ENCODE measurements around the gene HOXC5.

HOXC5 gene

DNA sequence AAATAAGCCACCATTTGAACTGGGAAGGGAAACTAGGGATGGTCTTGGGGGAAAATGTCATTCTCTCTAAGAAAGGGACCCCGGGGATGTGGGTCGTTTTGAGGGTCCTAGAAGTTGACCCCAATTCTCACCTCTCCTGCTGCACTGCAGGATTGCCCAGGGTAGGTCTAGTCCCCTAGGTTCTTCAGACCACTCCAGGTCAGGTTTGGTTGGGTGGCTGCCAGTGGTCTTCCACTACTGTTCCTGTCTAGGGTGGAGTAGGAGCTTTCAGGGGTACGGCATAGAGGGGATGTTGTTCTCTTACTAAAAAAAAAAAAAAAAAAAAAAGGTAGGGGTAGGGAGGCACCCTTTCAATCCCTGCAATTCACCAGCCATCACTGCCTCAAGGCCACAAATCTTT lies 16.8 kb upstream of the HOXC5 start:
- Histone ChIP-seq H3K27me3 (replicated peaks; ENCODE audit: insufficient read depth, low read length) (peaks cover 83% of the 10 kb centered on the region), H3K36me3 (replicated peaks; ENCODE audit: insufficient read depth, low read length) (no peaks in the 10 kb centered on the region), H3K9me2 (replicated peaks; ENCODE audit: insufficient read depth, low read length) (no peaks in the 10 kb centered on the region), H3K4me1 (ENCODE audit: low read length) (no peaks in the 10 kb centered on the region), H3F3A (ENCODE audit: insufficient read depth, low read length) (no peaks in the 10 kb centered on the region), H3K9ac (ENCODE audit: low read length) (no peak overlapping the region), H4K20me1 (ENCODE audit: insufficient read depth, low read length) (no peaks in the 10 kb centered on the region), H3K27ac (ENCODE audit: low read length) (no peak overlapping the region), H3K4me3 (ENCODE audit: low read length) (no peak overlapping the region), H3K9me3 (replicated peaks; ENCODE audit: insufficient read depth, low read length) (no peaks in the 10 kb centered on the region), H2AFZ (ENCODE audit: low read length) (no peak overlapping the region), H3K4me2 (ENCODE audit: low read depth, low read length) (no peak overlapping the region), H3K79me2 (ENCODE audit: low read length) (no peaks in the 10 kb centered on the region)
- no peak for DNase-seq
- no peak for TF ChIP-seq EZH2 (optimal IDR thresholded peaks at IDR 0.05; ENCODE audit: low read depth, low read length)
- TF ChIP-seq EZH2phosphoT487 (IDR thresholded peaks at IDR 0.05; ENCODE audit: low read length): no peak
- TF ChIP-seq, protein P1, sequence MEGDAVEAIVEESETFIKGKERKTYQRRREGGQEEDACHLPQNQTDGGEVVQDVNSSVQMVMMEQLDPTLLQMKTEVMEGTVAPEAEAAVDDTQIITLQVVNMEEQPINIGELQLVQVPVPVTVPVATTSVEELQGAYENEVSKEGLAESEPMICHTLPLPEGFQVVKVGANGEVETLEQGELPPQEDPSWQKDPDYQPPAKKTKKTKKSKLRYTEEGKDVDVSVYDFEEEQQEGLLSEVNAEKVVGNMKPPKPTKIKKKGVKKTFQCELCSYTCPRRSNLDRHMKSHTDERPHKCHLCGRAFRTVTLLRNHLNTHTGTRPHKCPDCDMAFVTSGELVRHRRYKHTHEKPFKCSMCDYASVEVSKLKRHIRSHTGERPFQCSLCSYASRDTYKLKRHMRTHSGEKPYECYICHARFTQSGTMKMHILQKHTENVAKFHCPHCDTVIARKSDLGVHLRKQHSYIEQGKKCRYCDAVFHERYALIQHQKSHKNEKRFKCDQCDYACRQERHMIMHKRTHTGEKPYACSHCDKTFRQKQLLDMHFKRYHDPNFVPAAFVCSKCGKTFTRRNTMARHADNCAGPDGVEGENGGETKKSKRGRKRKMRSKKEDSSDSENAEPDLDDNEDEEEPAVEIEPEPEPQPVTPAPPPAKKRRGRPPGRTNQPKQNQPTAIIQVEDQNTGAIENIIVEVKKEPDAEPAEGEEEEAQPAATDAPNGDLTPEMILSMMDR (IDR thresholded peaks at IDR 0.05; ENCODE audit: low read length): no peak

DNA sequence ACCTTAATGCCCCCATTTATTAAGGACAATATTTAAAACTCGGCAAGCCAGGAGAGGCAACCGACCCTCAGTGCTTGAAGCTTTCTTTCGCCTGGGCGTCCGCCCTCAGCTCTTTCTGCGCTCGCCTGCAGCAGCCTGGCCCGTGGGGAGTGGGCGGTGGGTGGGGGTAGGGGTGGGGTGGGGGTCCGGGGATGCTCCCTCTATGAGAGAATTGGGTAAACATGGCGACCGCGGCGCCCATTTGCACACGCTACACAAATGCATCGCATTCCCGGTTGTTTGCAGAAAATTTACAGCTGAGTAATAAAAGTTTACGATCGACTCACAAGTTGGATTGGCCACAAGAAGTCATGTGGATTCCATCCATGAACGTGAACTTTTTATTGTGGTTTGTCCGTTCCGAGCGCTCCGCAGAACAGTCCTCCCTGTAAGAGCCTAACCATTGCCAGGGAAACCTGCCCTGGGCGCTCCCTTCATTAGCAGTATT lies 16.3 kb upstream of the HOXC5 start:
- no peaks in the 10 kb centered on the region for H3F3A ChIP-seq (ENCODE audit: insufficient read depth, low read length)
- no peaks in the 10 kb centered on the region for H3K4me1 ChIP-seq (ENCODE audit: low read length)
- no peaks in the 10 kb centered on the region for H3K79me2 ChIP-seq (ENCODE audit: low read length)
- H3K27me3 ChIP-seq (replicated peaks; ENCODE audit: insufficient read depth, low read length): peaks cover 83% of the 10 kb centered on the region
- no peak overlapping the region for H3K4me2 ChIP-seq (ENCODE audit: low read depth, low read length)
- DNase-seq: no peak
- no peak overlapping the region for H3K27ac ChIP-seq (ENCODE audit: low read length)
- no peaks in the 10 kb centered on the region for H3K9me3 ChIP-seq (replicated peaks; ENCODE audit: insufficient read depth, low read length)
- H3K9me2 ChIP-seq (replicated peaks; ENCODE audit: insufficient read depth, low read length): no peaks in the 10 kb centered on the region
- no peaks in the 10 kb centered on the region for H4K20me1 ChIP-seq (ENCODE audit: insufficient read depth, low read length)
- H3K9ac ChIP-seq (ENCODE audit: low read length): no peak overlapping the region
- no peaks in the 10 kb centered on the region for H3K36me3 ChIP-seq (replicated peaks; ENCODE audit: insufficient read depth, low read length)
- no peak overlapping the region for H2AFZ ChIP-seq (ENCODE audit: low read length)
- H3K4me3 ChIP-seq (ENCODE audit: low read length): no peak overlapping the region
- TF ChIP-seq EZH2phosphoT487 (IDR thresholded peaks at IDR 0.05; ENCODE audit: low read length) (no peak), EZH2 (optimal IDR thresholded peaks at IDR 0.05; ENCODE audit: low read depth, low read length) (no peak)
- TF ChIP-seq, protein P1 (IDR thresholded peaks at IDR 0.05; ENCODE audit: low read length): no peak

DNA sequence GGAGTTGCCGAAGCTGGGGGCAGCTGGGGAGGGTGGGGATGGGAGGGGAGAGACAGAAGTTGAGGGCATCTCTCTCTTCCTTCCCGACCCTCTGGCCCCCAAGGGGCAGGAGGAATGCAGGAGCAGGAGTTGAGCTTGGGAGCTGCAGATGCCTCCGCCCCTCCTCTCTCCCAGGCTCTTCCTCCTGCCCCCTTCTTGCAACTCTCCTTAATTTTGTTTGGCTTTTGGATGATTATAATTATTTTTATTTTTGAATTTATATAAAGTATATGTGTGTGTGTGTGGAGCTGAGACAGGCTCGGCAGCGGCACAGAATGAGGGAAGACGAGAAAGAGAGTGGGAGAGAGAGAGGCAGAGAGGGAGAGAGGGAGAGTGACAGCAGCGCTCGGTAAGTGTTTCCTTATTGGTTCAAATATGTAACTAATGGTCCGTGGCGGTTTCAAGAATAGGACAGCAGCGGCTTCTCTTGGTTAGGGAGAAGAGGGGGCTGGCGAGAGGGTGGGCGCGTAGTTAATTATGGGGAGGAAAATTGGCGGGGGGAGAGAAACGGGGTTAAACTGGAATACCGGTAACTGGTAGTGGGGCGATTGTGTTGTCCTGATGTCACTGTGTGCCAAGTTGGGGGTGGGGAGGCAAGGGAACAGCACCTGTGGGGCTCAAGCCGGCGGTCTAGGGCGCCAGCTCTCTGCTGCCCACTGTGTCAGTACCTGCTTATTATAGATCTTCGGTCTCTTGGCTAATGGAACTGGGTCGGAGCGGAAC lies 15.6 kb upstream of the HOXC5 start:
- Histone ChIP-seq H4K20me1 (ENCODE audit: insufficient read depth, low read length) (no peaks in the 10 kb centered on the region), H3K4me1 (ENCODE audit: low read length) (no peaks in the 10 kb centered on the region), H3K9me2 (replicated peaks; ENCODE audit: insufficient read depth, low read length) (no peaks in the 10 kb centered on the region), H3K79me2 (ENCODE audit: low read length) (no peaks in the 10 kb centered on the region), H3K4me3 (ENCODE audit: low read length) (peak overlapping the region; percentile 69), H3K27ac (ENCODE audit: low read length) (no peak overlapping the region), H3K36me3 (replicated peaks; ENCODE audit: insufficient read depth, low read length) (no peaks in the 10 kb centered on the region), H3K9me3 (replicated peaks; ENCODE audit: insufficient read depth, low read length) (no peaks in the 10 kb centered on the region), H3K4me2 (ENCODE audit: low read depth, low read length) (peak overlapping the region; percentile 85), H3F3A (ENCODE audit: insufficient read depth, low read length) (no peaks in the 10 kb centered on the region), H3K9ac (ENCODE audit: low read length) (no peak overlapping the region), H2AFZ (ENCODE audit: low read length) (peak overlapping the region; percentile 85), H3K27me3 (replicated peaks; ENCODE audit: insufficient read depth, low read length) (peaks cover 83% of the 10 kb centered on the region)
- TF ChIP-seq, protein P1 (IDR thresholded peaks at IDR 0.05; ENCODE audit: low read length): no peak
- peak; percentile 27 for TF ChIP-seq EZH2 (optimal IDR thresholded peaks at IDR 0.05; ENCODE audit: low read depth, low read length)
- DNase-seq: no peak
